GM23248 (cell line): Measurements from ENCODE around the gene MAP3K4. TPM values are rescaled to one million over a fixed set of nuclear protein-coding genes. Genes with fewer than 3 reads are reported as not detected.

Source experiments
- DNase-seq: peaks from one replicate; pipeline ENCODE4 v3.0.0-alpha.2; 2015
- H2AFZ ChIP-seq: fragments of 200-600 bp; sonication (generic); 2 replicates; pipeline ENCODE4 v1.6.1; 2016; ENCODE audit warnings: antibody characterized with exemption
- H3F3A ChIP-seq: fragments of 200-600 bp; sonication (generic); 2 replicates; pipeline ENCODE4 v1.6.1; 2016; ENCODE audit warnings: mild to moderate bottlenecking, antibody characterized with exemption, mixed run types; ENCODE audit not compliant: insufficient read depth
- H3K27ac ChIP-seq: fragments of 200-600 bp; sonication (generic); 2 replicates; pipeline ENCODE4 v1.5.1; 2016; ENCODE audit warnings: mild to moderate bottlenecking
- H3K27me3 ChIP-seq: fragments of 200-600 bp; sonication (generic); replicated peaks from 2 replicates; pipeline ENCODE4 v1.6.1; 2016; ENCODE audit warnings: mild to moderate bottlenecking; ENCODE audit not compliant: insufficient read depth
- H3K36me3 ChIP-seq: fragments of 200-600 bp; sonication (generic); 2 replicates; pipeline ENCODE4 v1.6.1; 2016; ENCODE audit warnings: low read depth, mild to moderate bottlenecking
- H3K4me1 ChIP-seq: fragments of 200-600 bp; sonication (generic); 2 replicates; pipeline ENCODE4 v1.6.1; 2016; ENCODE audit warnings: mild to moderate bottlenecking; ENCODE audit not compliant: insufficient read depth
- H3K4me2 ChIP-seq: fragments of 200-600 bp; sonication (generic); one replicate; pipeline ENCODE4 v1.6.1; 2016; ENCODE audit warnings: mild to moderate bottlenecking; ENCODE audit not compliant: unreplicated experiment
- H3K4me3 ChIP-seq: fragments of 200-600 bp; sonication (generic); 2 replicates; pipeline ENCODE4 v1.5.1; 2016; ENCODE audit warnings: mild to moderate bottlenecking
- H3K79me2 ChIP-seq: fragments of 200-600 bp; sonication (generic); 2 replicates; pipeline ENCODE4 v1.6.1; 2016; ENCODE audit warnings: mild to moderate bottlenecking; ENCODE audit not compliant: insufficient read depth
- H3K9ac ChIP-seq: fragments of 200-600 bp; sonication (generic); 2 replicates; pipeline ENCODE4 v1.6.1; 2016; ENCODE audit warnings: mild to moderate bottlenecking
- H3K9me2 ChIP-seq: fragments of 200-600 bp; sonication (generic); 2 replicates; pipeline ENCODE4 v1.6.1; 2016; ENCODE audit warnings: mixed run types, mild to moderate bottlenecking, moderate library complexity; ENCODE audit not compliant: insufficient read depth
- H3K9me3 ChIP-seq: fragments of 200-600 bp; sonication (generic); one replicate; pipeline ENCODE4 v1.6.1; 2017; ENCODE audit warnings: low read depth
- H4K20me1 ChIP-seq: fragments of 200-600 bp; sonication (generic); 2 replicates; pipeline ENCODE4 v1.6.0; 2016; ENCODE audit not compliant: insufficient read depth
- EZH2 ChIP-seq: fragments of 200-600 bp; sonication (generic); IDR thresholded peaks from 2 replicates; pipeline ENCODE4 v1.6.1; 2018; ENCODE audit warnings: antibody characterized with exemption, mild to moderate bottlenecking; ENCODE audit not compliant: insufficient read depth, poor library complexity, severe bottlenecking
- EZH2phosphoT487 ChIP-seq: fragments of 200-600 bp; sonication (generic); IDR thresholded peaks from 2 replicates; pipeline ENCODE4 v1.6.1; 2018; ENCODE audit warnings: antibody characterized with exemption, moderate library complexity, mild to moderate bottlenecking, low read depth; ENCODE audit not compliant: insufficient read depth
- WGBS, 2 experiments: methylation state at CpG; one replicate each; pipeline ENCODE4 v1.1.6; 2015 to 2017; ENCODE audit warnings: low lambda C conversion rate in 2 of 2, low coverage in 1 of 2; ENCODE audit errors: missing lambda C conversion rate in 2 of 2; 5-methylcytosine and 5-hydroxymethylcytosine counted together
- in situ Hi-C: fragments of 300-500 bp; cut with MboI; formaldehyde crosslinking; loops from 2 replicates; pipeline ENCODE4 v1.15.0; 2020
- polyA plus RNA-seq: library from polyadenylated mRNA; unstranded; fragments of >200 nt; fragmentation: Nextera tagmentation; extraction: Ambion mirVana; gene quantifications from 2 replicates; pipeline ENCODE4 v1.2.1, GENCODE V29; 2016
- total RNA-seq: library from RNA; depleted of rRNA; stranded (reverse); fragments of >200 nt; shearing (Covaris generic); gene quantifications from 2 replicates; pipeline ENCODE4 v1.2.3, GENCODE V29; 2014

The MAP3K4 gene
- total and polyA plus RNA-seq, 2 experiments from 2014 or later: 13.0 to 26.2 TPM

GRCh38 chr6:160963651-160964050 is 27.9 kb upstream of the MAP3K4 start:
- Histone ChIP-seq H3K9me2 (0 out of 2 replicates have a peak, but pooled peaks cover 3% of the 10 kb centered on the region), H4K20me1 (no peaks in the 10 kb centered on the region), H3K79me2 (no peaks in the 10 kb centered on the region), H3K9ac (no peak overlapping the region), H3F3A (no peaks in the 10 kb centered on the region), H2AFZ (no peak overlapping the region), H3K4me2 (no peak overlapping the region), H3K27me3 (no peaks in the 10 kb centered on the region), H3K9me3 (no peaks in the 10 kb centered on the region), H3K4me3 (no peak overlapping the region), H3K4me1 (no peaks in the 10 kb centered on the region), H3K36me3 (no peaks in the 10 kb centered on the region), H3K27ac (no peak overlapping the region)
- 59 to 61% methylated on average over 8 of the region's 8 CpGs for WGBS, 2 experiments
- in situ Hi-C loops: no loop called here
- no peak for DNase-seq
- TF ChIP-seq EZH2 (no peak), EZH2phosphoT487 (no peak)

GRCh38 chr6:160965893-160966292 is 25.7 kb upstream of the MAP3K4 start:
- TF ChIP-seq EZH2phosphoT487 (no peak), EZH2 (no peak)
- Histone ChIP-seq H3K9me2 (0 out of 2 replicates have a peak, but pooled peaks cover 3% of the 10 kb centered on the region), H2AFZ (no peak overlapping the region), H3K27ac (no peak overlapping the region), H3K36me3 (no peaks in the 10 kb centered on the region), H3K4me2 (no peak overlapping the region), H3F3A (no peaks in the 10 kb centered on the region), H4K20me1 (no peaks in the 10 kb centered on the region), H3K79me2 (no peaks in the 10 kb centered on the region), H3K4me1 (no peaks in the 10 kb centered on the region), H3K9ac (no peak overlapping the region), H3K4me3 (no peak overlapping the region), H3K27me3 (no peaks in the 10 kb centered on the region), H3K9me3 (no peaks in the 10 kb centered on the region)
- no peak for DNase-seq
- 48 to 62% methylated on average over 5 of the region's 5 CpGs for WGBS, 2 experiments
- in situ Hi-C loops: no loop called here

DNA sequence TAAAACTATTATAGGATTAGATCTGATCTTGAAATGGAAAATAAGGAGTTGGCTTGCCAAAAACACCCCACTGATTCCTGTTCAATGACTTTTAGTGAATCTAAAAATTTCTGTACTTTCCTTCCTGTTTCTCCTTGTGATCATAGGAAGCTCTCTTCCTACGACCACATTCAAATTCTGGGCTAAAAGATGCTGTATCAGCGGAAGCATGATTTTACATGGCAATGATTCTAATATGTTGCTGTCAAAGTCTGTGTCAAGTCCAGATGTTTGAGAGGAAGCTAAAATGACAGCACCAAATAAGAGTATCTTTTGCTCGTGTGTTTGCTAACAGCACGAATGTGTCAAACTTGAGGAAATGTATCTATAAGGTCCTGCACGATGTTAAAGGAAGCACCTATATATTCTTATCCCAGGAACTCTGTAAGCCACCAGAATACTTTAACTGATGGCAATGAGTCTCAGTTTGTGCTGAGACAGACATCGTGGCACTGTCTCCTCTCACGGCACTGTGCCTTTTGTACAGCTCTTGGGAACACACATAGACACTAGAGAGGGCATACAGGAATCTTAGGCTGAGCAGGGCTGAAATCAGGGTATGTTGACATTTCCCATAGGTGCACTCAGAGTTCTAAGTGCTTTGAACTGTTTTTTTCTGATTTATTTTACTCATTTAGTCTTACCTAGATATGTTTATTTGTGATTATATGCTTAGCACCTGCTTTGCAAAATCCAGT is 24.9 kb upstream of the MAP3K4 start:
- in situ Hi-C loops: no loop called here
- no peak overlapping the region for H3K9ac ChIP-seq
- no peak overlapping the region for H3K4me3 ChIP-seq
- H3K4me2 ChIP-seq: peak overlapping the region; percentile 7
- peaks cover 7% of the 10 kb centered on the region; the same call in 1 of the 2 replicates for H3F3A ChIP-seq
- DNase-seq: no peak
- no peaks in the 10 kb centered on the region for H3K27me3 ChIP-seq
- peak overlapping the region; percentile 41 for H2AFZ ChIP-seq
- H3K27ac ChIP-seq: no peak overlapping the region
- no peak for TF ChIP-seq EZH2phosphoT487
- no peak for TF ChIP-seq EZH2
- no peaks in the 10 kb centered on the region for H3K9me3 ChIP-seq
- 32 to 33% methylated on average over 7 of the region's 7 CpGs for WGBS, 2 experiments
- H3K36me3 ChIP-seq: no peaks in the 10 kb centered on the region
- peaks cover 4% of the 10 kb centered on the region for H3K4me1 ChIP-seq
- no peaks in the 10 kb centered on the region for H3K79me2 ChIP-seq
- no peaks in the 10 kb centered on the region for H4K20me1 ChIP-seq
- 0 out of 2 replicates have a peak, but pooled peaks cover 3% of the 10 kb centered on the region for H3K9me2 ChIP-seq

DNA sequence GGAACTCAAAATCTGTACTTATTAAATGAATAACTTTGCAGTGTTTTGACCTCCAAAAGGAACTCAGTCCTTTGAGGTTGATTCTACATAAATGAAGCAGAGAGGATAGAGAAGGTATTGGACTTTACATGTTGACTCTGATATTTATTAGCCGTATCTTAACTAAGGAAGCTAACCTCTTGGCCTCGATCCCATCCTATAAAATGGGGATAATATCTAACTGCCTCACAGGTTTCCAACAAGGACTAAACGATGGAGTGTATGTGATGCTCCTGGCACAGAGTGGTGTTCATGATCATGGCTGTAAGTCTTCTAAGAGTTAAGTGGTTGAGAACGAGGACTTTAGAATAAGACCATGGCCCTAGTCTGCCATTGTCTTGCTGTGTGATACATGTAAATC is 24.2 kb upstream of the MAP3K4 start:
- no peak overlapping the region for H3K27ac ChIP-seq
- H3K9me3 ChIP-seq: no peaks in the 10 kb centered on the region
- H3K79me2 ChIP-seq: no peaks in the 10 kb centered on the region
- DNase-seq: no peak
- 0 out of 2 replicates have a peak, but pooled peaks cover 3% of the 10 kb centered on the region for H3K9me2 ChIP-seq
- H3F3A ChIP-seq: peaks cover 12% of the 10 kb centered on the region; the same call in 1 of the 2 replicates
- in situ Hi-C loops: no loop called here
- peaks cover 10% of the 10 kb centered on the region for H3K4me1 ChIP-seq
- no peak overlapping the region for H3K9ac ChIP-seq
- no peak overlapping the region for H3K4me2 ChIP-seq
- no peaks in the 10 kb centered on the region for H3K36me3 ChIP-seq
- no peak for TF ChIP-seq EZH2phosphoT487
- no peak for TF ChIP-seq EZH2
- no peaks in the 10 kb centered on the region for H4K20me1 ChIP-seq
- no peak overlapping the region for H2AFZ ChIP-seq
- no peaks in the 10 kb centered on the region for H3K27me3 ChIP-seq
- 85 to 88% methylated on average over 4 of the region's 4 CpGs for WGBS, 2 experiments
- no peak overlapping the region for H3K4me3 ChIP-seq
